SU-DHL-6 (cell line): ENCODE measurements around the gene PRKCA.
"Not testable (repeated sequence)": the region's sequence is repeated elsewhere in the genome, so short reads cannot be mapped to it uniquely, and the experiment has no call there.

Experiments used
- H2AFZ ChIP-seq: fragments of 200-600 bp; sonication (generic); 2 replicates; pipeline ENCODE4 v1.6.1; 2014; ENCODE audit warnings: low read depth, mild to moderate bottlenecking, moderate library complexity, mixed read lengths, antibody characterized with exemption, low read length; ENCODE audit not compliant: severe bottlenecking
- H3F3A ChIP-seq: fragments of 200-600 bp; shearing (Covaris generic); 2 replicates; pipeline ENCODE4 v1.6.0; 2016; ENCODE audit warnings: antibody characterized with exemption, mild to moderate bottlenecking; ENCODE audit not compliant: insufficient read depth
- H3K27ac ChIP-seq: fragments of 200-600 bp; sonication (generic); 2 replicates; pipeline ENCODE4 v1.5.1; 2016; ENCODE audit warnings: low read depth, mild to moderate bottlenecking, low read length, moderate library complexity, mixed read lengths
- H3K27me3 ChIP-seq: fragments of 200-600 bp; sonication (generic), shearing (Covaris generic); 2 replicates; pipeline ENCODE4 v1.6.0; 2014; ENCODE audit warnings: mild to moderate bottlenecking, low read length
- H3K36me3 ChIP-seq: fragments of 200-600 bp; sonication (generic); 2 replicates; pipeline ENCODE4 v1.6.1; 2014; ENCODE audit warnings: mild to moderate bottlenecking, low read length, mixed read lengths
- H3K4me2 ChIP-seq: fragments of 300-600, 200-600 bp; shearing (Covaris generic), sonication (generic); 2 replicates; pipeline ENCODE4 v1.6.0; 2014; ENCODE audit warnings: low read length, low read depth, mild to moderate bottlenecking; ENCODE audit not compliant: poor library complexity, severe bottlenecking
- H3K4me3 ChIP-seq: fragments of 200-600 bp; sonication (generic); 2 replicates; pipeline ENCODE4 v1.5.1; 2014; ENCODE audit warnings: antibody characterized with exemption, low read length, mild to moderate bottlenecking, mixed read lengths; ENCODE audit not compliant: insufficient read depth, poor library complexity, severe bottlenecking
- H3K79me2 ChIP-seq: fragments of 200-600 bp; sonication (generic); 2 replicates; pipeline ENCODE4 v1.6.1; 2014; ENCODE audit warnings: mild to moderate bottlenecking, low read length, moderate library complexity; ENCODE audit not compliant: insufficient read depth
- H3K9ac ChIP-seq: fragments of 200-600 bp; sonication (generic); 2 replicates; pipeline ENCODE4 v1.7.0; 2014; ENCODE audit warnings: mild to moderate bottlenecking, low read length
- H3K9me2 ChIP-seq: fragments of 200-600 bp; sonication (generic); replicated peaks from 2 replicates; pipeline ENCODE4 v1.6.1; 2014; ENCODE audit warnings: low read length; ENCODE audit not compliant: insufficient read depth
- H3K9me3 ChIP-seq: fragments of 200-600 bp; sonication (generic); 2 replicates; pipeline ENCODE4 v1.6.1; 2014; ENCODE audit warnings: low read length, mixed read lengths; ENCODE audit not compliant: insufficient read depth
- H4K20me1 ChIP-seq: fragments of 200-600 bp; sonication (generic); 2 replicates; pipeline ENCODE4 v1.6.1; 2014; ENCODE audit warnings: low read depth, mild to moderate bottlenecking, antibody characterized with exemption, low read length, moderate library complexity, mixed read lengths
- CTCF ChIP-seq: fragments of 200-600 bp; sonication (generic); IDR thresholded peaks from one replicate; pipeline ENCODE4 v1.5.1; 2017; ENCODE audit warnings: antibody characterized with exemption, mild to moderate bottlenecking, low read length, moderate library complexity; ENCODE audit not compliant: insufficient read depth, poor library complexity, severe bottlenecking
- EZH2phosphoT487 ChIP-seq: fragments of 200-600 bp; sonication (generic), shearing (Covaris generic); conservative IDR thresholded peaks from 2 replicates; pipeline ENCODE4 v1.6.1; 2018; ENCODE audit warnings: mild to moderate bottlenecking, antibody characterized with exemption, low read length, moderate library complexity, mixed read lengths

The PRKCA gene

GRCh38 chr17:66292353-66292752 lies 10.1 kb upstream of the PRKCA start:
- Histone ChIP-seq H3K27me3 (no peaks in the 10 kb centered on the region), H3K4me3 (no peak overlapping the region), H3K9me3 (no peaks in the 10 kb centered on the region), H3K9me2 (no peaks in the 10 kb centered on the region), H3K4me2 (no peak overlapping the region), H3K9ac (no peak overlapping the region), H3F3A (no peaks in the 10 kb centered on the region), H2AFZ (no peak overlapping the region), H4K20me1 (no peaks in the 10 kb centered on the region), H3K79me2 (no peaks in the 10 kb centered on the region), H3K27ac (no peak overlapping the region), H3K36me3 (no peaks in the 10 kb centered on the region)
- TF ChIP-seq CTCF, result no peak

GRCh38 chr17:66296289-66296725 lies 6.1 kb upstream of the PRKCA start:
- no peak overlapping the region for H3K9ac ChIP-seq

GRCh38 chr17:66297443-66297842 lies 5.0 kb upstream of the PRKCA start:
- not testable (repeated sequence) for H3K27me3 ChIP-seq, H3K36me3 ChIP-seq, H3K9me3 ChIP-seq, H3K27ac ChIP-seq, H3K4me2 ChIP-seq, H3K4me3 ChIP-seq, H3F3A ChIP-seq, H3K9ac ChIP-seq, H3K9me2 ChIP-seq, H2AFZ ChIP-seq, H4K20me1 ChIP-seq
- H3K79me2 ChIP-seq, result peaks cover 12% of the 10 kb centered on the region; the same call in 1 of the 2 replicates

More at GRCh38 chr17:66296289-66296725, 6.1 kb upstream of the PRKCA start:
- no peak overlapping the region for H3K4me2 ChIP-seq
- 0 out of 2 replicates have a peak, but pooled peaks cover 4% of the 10 kb centered on the region for H4K20me1 ChIP-seq
- H3K4me3 ChIP-seq, result no peak overlapping the region
- TF ChIP-seq CTCF, result no peak
- no peak for TF ChIP-seq EZH2phosphoT487
- H2AFZ ChIP-seq, result no peak overlapping the region
- 0 out of 2 replicates have a peak, but pooled peaks cover under 1% of the 10 kb centered on the region for H3F3A ChIP-seq
- H3K27ac ChIP-seq, result no peak overlapping the region
- no peaks in the 10 kb centered on the region for H3K27me3 ChIP-seq
- peaks cover 5% of the 10 kb centered on the region; the same call in 1 of the 2 replicates for H3K79me2 ChIP-seq
- no peaks in the 10 kb centered on the region for H3K9me2 ChIP-seq
- H3K36me3 ChIP-seq, result no peaks in the 10 kb centered on the region
- H3K9me3 ChIP-seq, result no peaks in the 10 kb centered on the region

GRCh38 chr17:66299711-66300110 lies 2.7 kb upstream of the PRKCA start:
- no peak for TF ChIP-seq CTCF
- TF ChIP-seq EZH2phosphoT487, result no peak
- no peaks in the 10 kb centered on the region for H3K27me3 ChIP-seq
- peaks cover 33% of the 10 kb centered on the region for H3K79me2 ChIP-seq
- peaks cover 2% of the 10 kb centered on the region; the same call in 1 of the 2 replicates for H3K36me3 ChIP-seq
- peaks cover 5% of the 10 kb centered on the region; the same call in 1 of the 2 replicates for H3F3A ChIP-seq
- no peak overlapping the region for H3K9ac ChIP-seq
- no peak overlapping the region for H3K4me3 ChIP-seq
- H3K4me2 ChIP-seq, result no peak overlapping the region
- H4K20me1 ChIP-seq, result 0 out of 2 replicates have a peak, but pooled peaks cover 4% of the 10 kb centered on the region
- no peaks in the 10 kb centered on the region for H3K9me2 ChIP-seq
- H2AFZ ChIP-seq, result no peak overlapping the region
- no peaks in the 10 kb centered on the region for H3K9me3 ChIP-seq
- no peak overlapping the region for H3K27ac ChIP-seq
